ENCODE measurements around the gene MSI2. TPM values are rescaled to one million over a fixed set of nuclear protein-coding genes. Genes with fewer than 3 reads are reported as not detected.

Gene MSI2
- total RNA-seq, 1 donor from 2014 or later = 33.8 TPM

DNA sequence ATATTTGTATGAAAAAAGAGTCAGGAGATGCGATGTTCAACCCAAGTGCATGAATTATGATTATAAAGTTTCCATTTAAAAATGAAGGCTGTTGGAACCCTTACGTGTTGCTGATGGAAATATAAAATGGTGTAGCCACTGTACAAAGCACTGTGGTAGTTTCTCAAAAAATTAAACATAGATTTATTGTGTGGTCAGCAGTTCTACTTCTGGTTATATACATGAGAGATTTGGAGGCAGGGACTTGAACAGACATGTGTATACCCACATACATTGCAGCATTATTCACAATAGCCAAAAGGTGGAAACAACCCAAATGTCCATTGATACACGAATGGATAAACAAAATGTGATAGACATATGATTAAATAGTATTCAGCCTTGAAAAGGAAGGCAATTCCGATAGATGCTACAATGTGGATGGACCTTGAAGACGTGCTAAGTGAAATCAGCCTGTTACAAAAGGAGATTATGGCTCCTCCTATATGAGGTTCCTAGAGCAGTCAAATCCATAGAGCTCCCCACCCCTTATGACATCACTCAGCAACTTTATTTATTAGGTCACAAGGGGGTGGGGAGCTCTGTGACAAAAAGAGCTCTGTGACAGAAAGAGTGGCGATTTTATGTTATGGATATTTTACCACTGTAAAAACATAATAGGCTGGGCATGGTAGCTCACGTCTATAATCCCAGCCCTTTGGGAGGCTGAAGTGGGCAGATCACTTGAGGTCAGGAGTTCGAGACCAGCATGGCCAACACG lies 106.7 kb downstream of the MSI2 start:
- Histone ChIP-seq H3K36me3 (ENCODE audit: control insufficient read depth, insufficient read depth, low read length) (no peaks in the 10 kb centered on the region), H3K4me3 (ENCODE audit: low read depth, low read length) (no peak overlapping the region), H3K27me3 (ENCODE audit: control insufficient read depth, insufficient read depth, low read length) (no peaks in the 10 kb centered on the region)
- DNase-seq (ENCODE audit: low read depth) = no peak
- TF ChIP-seq, protein P1, sequence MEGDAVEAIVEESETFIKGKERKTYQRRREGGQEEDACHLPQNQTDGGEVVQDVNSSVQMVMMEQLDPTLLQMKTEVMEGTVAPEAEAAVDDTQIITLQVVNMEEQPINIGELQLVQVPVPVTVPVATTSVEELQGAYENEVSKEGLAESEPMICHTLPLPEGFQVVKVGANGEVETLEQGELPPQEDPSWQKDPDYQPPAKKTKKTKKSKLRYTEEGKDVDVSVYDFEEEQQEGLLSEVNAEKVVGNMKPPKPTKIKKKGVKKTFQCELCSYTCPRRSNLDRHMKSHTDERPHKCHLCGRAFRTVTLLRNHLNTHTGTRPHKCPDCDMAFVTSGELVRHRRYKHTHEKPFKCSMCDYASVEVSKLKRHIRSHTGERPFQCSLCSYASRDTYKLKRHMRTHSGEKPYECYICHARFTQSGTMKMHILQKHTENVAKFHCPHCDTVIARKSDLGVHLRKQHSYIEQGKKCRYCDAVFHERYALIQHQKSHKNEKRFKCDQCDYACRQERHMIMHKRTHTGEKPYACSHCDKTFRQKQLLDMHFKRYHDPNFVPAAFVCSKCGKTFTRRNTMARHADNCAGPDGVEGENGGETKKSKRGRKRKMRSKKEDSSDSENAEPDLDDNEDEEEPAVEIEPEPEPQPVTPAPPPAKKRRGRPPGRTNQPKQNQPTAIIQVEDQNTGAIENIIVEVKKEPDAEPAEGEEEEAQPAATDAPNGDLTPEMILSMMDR (IDR thresholded peaks at IDR 0.05; ENCODE audit: insufficient read depth, low read length, poor library complexity, severe bottlenecking) = no peak

DNA sequence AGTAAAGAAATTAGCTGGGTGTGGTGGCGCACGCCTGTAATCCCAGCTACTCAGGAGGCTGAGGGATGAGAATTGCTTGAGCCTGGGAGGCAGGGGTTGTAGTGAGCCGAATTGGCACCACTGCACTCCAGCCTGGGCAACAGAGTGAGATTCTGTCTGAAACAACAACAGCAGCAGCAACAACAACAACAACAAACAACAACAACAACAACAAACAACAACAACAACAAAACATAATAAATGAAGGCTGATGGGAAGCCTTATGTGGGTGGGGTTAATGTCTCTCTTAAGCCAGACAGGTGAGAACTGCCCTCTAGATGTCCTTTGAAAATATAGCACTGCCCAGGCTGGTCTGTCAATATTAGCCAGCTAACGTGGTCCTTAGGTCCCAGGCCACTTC lies 107.3 kb downstream of the MSI2 start:
- H3K4me3 ChIP-seq (ENCODE audit: low read depth, low read length) = no peak overlapping the region
- DNase-seq (ENCODE audit: low read depth) = no peak
- TF ChIP-seq, protein P1 (IDR thresholded peaks at IDR 0.05; ENCODE audit: insufficient read depth, low read length, poor library complexity, severe bottlenecking) = no peak
- no peaks in the 10 kb centered on the region for H3K27me3 ChIP-seq (ENCODE audit: control insufficient read depth, insufficient read depth, low read length)
- H3K36me3 ChIP-seq (ENCODE audit: control insufficient read depth, insufficient read depth, low read length) = no peaks in the 10 kb centered on the region

DNA sequence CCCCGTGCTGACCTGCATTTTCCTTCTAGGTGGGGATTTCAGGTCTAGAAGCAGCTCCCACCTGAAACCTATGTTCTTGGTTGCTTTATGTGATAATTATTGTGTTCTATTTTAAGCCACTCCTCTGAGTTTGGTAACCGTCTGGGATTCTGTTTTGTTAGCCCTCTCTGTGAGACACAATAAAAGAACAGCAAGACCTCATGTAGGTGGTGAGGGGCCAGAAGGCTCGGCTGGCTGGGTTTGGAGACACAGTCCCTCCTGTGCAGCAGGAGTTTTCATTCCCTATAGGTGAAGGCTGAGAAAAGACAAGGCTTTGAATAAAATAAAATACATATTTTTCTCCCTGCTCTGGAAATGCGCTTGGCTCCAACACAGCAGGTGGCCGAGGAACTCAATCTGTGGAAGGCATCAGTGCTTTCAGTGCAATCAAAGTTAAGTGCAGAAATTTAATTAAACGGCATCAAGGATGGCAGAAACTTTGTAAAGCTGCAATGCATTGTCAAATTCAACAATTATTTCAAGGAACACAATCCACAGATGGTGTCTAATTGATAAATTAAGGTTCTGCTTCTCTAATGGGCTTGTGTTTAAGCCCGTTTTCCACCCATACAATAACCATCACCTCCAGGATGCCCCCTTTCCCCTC lies 107.8 kb downstream of the MSI2 start:
- H3K36me3 ChIP-seq (ENCODE audit: control insufficient read depth, insufficient read depth, low read length) = no peaks in the 10 kb centered on the region
- no peaks in the 10 kb centered on the region for H3K27me3 ChIP-seq (ENCODE audit: control insufficient read depth, insufficient read depth, low read length)
- TF ChIP-seq, protein P1 (IDR thresholded peaks at IDR 0.05; ENCODE audit: insufficient read depth, low read length, poor library complexity, severe bottlenecking) = no peak
- no peak overlapping the region for H3K4me3 ChIP-seq (ENCODE audit: low read depth, low read length)
- no peak for DNase-seq (ENCODE audit: low read depth)

DNA sequence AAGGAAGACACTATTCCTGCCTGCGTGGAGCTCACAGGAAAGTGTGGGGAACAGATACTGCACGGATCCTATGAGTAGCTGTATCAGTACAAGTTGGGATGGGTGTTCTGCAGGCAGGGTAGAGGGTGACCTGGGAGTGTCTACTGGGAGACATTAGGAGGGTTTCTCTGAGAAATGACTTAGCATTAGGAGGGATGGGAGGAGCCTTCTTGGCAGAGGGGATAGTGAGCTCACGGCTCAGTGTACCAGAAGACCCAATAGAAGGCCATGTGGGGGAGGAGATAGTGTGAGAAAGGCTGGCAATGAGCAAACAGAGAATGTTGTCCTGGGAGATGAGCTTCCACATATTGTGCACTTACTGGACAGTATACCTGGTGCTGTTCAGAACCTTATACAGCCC lies 109.1 kb downstream of the MSI2 start:
- TF ChIP-seq, protein P1 (IDR thresholded peaks at IDR 0.05; ENCODE audit: insufficient read depth, low read length, poor library complexity, severe bottlenecking) = no peak
- H3K4me3 ChIP-seq (ENCODE audit: low read depth, low read length) = no peak overlapping the region
- no peak for DNase-seq (ENCODE audit: low read depth)
- H3K36me3 ChIP-seq (ENCODE audit: control insufficient read depth, insufficient read depth, low read length) = no peaks in the 10 kb centered on the region
- no peaks in the 10 kb centered on the region for H3K27me3 ChIP-seq (ENCODE audit: control insufficient read depth, insufficient read depth, low read length)

DNA sequence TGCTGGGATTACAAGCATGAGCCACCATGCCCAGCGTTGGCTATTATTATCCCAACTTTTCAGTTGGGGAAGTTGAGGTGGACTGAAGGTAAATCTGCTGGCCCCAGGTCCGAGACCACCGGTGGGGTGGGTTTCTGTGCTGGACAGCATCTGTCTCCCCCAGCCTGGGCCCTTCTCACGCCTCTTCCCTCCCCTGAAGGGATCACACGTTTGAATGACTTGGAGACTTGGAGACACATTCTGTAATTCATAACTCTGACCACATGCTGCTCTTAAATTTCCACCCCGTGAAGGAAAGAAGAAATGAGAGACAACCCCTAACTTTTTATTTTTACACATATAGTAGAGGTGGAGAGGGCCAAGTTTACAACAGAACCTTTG lies 109.8 kb downstream of the MSI2 start:
- Histone ChIP-seq H3K36me3 (ENCODE audit: control insufficient read depth, insufficient read depth, low read length) (no peaks in the 10 kb centered on the region), H3K4me3 (ENCODE audit: low read depth, low read length) (no peak overlapping the region)

More for the DNA sequence above, 109.8 kb downstream of the MSI2 start:
- TF ChIP-seq, protein P1 (IDR thresholded peaks at IDR 0.05; ENCODE audit: insufficient read depth, low read length, poor library complexity, severe bottlenecking) = no peak
- no peak for DNase-seq (ENCODE audit: low read depth)
- no peaks in the 10 kb centered on the region for H3K27me3 ChIP-seq (ENCODE audit: control insufficient read depth, insufficient read depth, low read length)
